Peyer's patch (tissue), 4 donors: ENCODE results near the gene NABP2. TPM values are rescaled to one million over a fixed set of nuclear protein-coding genes. Genes with fewer than 3 reads are reported as not detected.

Experiments used
- DNase-seq, 3 donors: peaks; one replicate each; pipeline ENCODE4 v3.0.0-alpha.2; 2017 to 2019
- H3K27ac ChIP-seq, 4 donors: fragments of 200-600 bp; sonication (generic); one replicate each; pipeline ENCODE4 v1.5.1; 2016 to 2019
- H3K27me3 ChIP-seq, 2 donors: fragments of 200-600 bp; sonication (generic); one replicate each; pipeline ENCODE4 v1.5.1; 2019
- H3K36me3 ChIP-seq, 3 donors: fragments of 200-600 bp; sonication (generic); one replicate each; pipeline ENCODE4 v1.5.1; 2016 to 2019
- H3K4me1 ChIP-seq, 4 donors: fragments of 200-600 bp; sonication (generic); one replicate each; pipeline ENCODE4 v1.5.1; 2016 to 2019
- H3K4me3 ChIP-seq, 4 donors: fragments of 200-600 bp; sonication (generic); 1 replicate in 3 of 4; 2 replicates in 1 of 4; pipeline ENCODE4 v1.5.1; 2016 to 2019; ENCODE audit warnings: mild to moderate bottlenecking in 1 of 4
- H3K9me3 ChIP-seq, 4 donors: fragments of 200-600 bp; sonication (generic); one replicate each; pipeline ENCODE4 v1.5.1; 2016 to 2019; ENCODE audit warnings: mild to moderate bottlenecking in 1 of 4
- CTCF ChIP-seq, 6 experiments: fragments of 450-650 bp in 4 of 6; fragments of 200-600 bp in 2 of 6; sonication (generic) in 1 of 6; IDR thresholded peaks; one replicate each; pipeline ENCODE4 v1.5.1; 2017 to 2019; ENCODE audit warnings: antibody characterized with exemption in 6 of 6, mild to moderate bottlenecking in 3 of 6, moderate library complexity in 1 of 6
- POLR2A ChIP-seq, 2 donors: fragments of 450-650 bp; IDR thresholded peaks; one replicate each; pipeline ENCODE4 v1.5.1; 2017; ENCODE audit warnings: antibody characterized with exemption in 2 of 2, mild to moderate bottlenecking in 2 of 2, moderate library complexity in 2 of 2
- total RNA-seq, 4 donors: library from RNA; depleted of rRNA; stranded (reverse); fragments of >200 nt; gene quantifications; one replicate each; pipeline ENCODE4 v1.1.0, GENCODE V29; 2016

NABP2 gene
- total RNA-seq, 4 donors from 2014 or later, result 15.3 to 25.3 (median 23.5) TPM

- Histone ChIP-seq H3K4me3 (no peak overlapping the region), H3K36me3 (peaks cover 0 to 44% (median 0%) of the 10 kb centered on the region in 3 donors), H3K27ac (no peak overlapping the region), H3K4me1 (peaks cover 0 to 22% (median 3%) of the 10 kb centered on the region in 4 donors), H3K27me3 (no peaks in the 10 kb centered on the region), H3K9me3 (no peaks in the 10 kb centered on the region)
- no peak for DNase-seq
- no peak for TF ChIP-seq POLR2A (IDR thresholded peaks at IDR 0.05)
- no peak for TF ChIP-seq CTCF (IDR thresholded peaks at IDR 0.05)
Measured at GRCh38 chr12:56256326-56256960, 32.3 kb downstream of the NABP2 start.

- H3K4me1 ChIP-seq, result peaks cover 0 to 22% (median 3%) of the 10 kb centered on the region in 4 donors
- H3K4me3 ChIP-seq, result peak overlapping the region; percentile 72 to 98 (median 86)
- no peaks in the 10 kb centered on the region for H3K27me3 ChIP-seq
- H3K36me3 ChIP-seq, result peaks cover 0 to 38% (median 0%) of the 10 kb centered on the region in 3 donors
- TF ChIP-seq CTCF (IDR thresholded peaks at IDR 0.05) (no peak), POLR2A (IDR thresholded peaks at IDR 0.05) (no peak)
- peak overlapping the region in 1 of 4 donors; percentile 92 for H3K27ac ChIP-seq
- no peaks in the 10 kb centered on the region for H3K9me3 ChIP-seq
- DNase-seq, result no peak
Measured at GRCh38 chr12:56257071-56257470, 32.9 kb downstream of the NABP2 start.

- TF ChIP-seq POLR2A (IDR thresholded peaks at IDR 0.05), result no peak
- TF ChIP-seq CTCF (IDR thresholded peaks at IDR 0.05), result no peak
- H3K36me3 ChIP-seq, result peaks cover 0 to 33% (median 0%) of the 10 kb centered on the region in 3 donors
- peak overlapping the region; percentile 79 to 92 (median 85) for H3K27ac ChIP-seq
- H3K4me3 ChIP-seq, result peak overlapping the region; percentile 72 to 98 (median 86)
- DNase-seq, result no peak
- no peaks in the 10 kb centered on the region for H3K9me3 ChIP-seq
- peaks cover 0 to 22% (median 3%) of the 10 kb centered on the region in 4 donors for H3K4me1 ChIP-seq
- no peaks in the 10 kb centered on the region for H3K27me3 ChIP-seq
Measured at GRCh38 chr12:56257491-56258067, 33.4 kb downstream of the NABP2 start.

- Histone ChIP-seq H3K36me3 (peaks cover 0 to 26% (median 0%) of the 10 kb centered on the region in 3 donors), H3K27ac (peak within 1 kb of the TSS; percentile 79 to 92 (median 85)), H3K4me1 (peaks cover 0 to 22% (median 3%) of the 10 kb centered on the region in 4 donors), H3K4me3 (peak within 1 kb of the TSS; percentile 72 to 98 (median 86)), H3K9me3 (no peaks in the 10 kb centered on the region), H3K27me3 (no peaks in the 10 kb centered on the region)
- peak; percentile 75 to 89 (median 87) for DNase-seq
- TF ChIP-seq CTCF (IDR thresholded peaks at IDR 0.05), result peak; percentile 66 to 93 (median 90)
- peak in 1 of 2 donors; percentile 6 for TF ChIP-seq POLR2A (IDR thresholded peaks at IDR 0.05)
Measured at GRCh38 chr12:56258068-56258819, 34.1 kb downstream of the NABP2 start, which contains the start of gene ANKRD52. Gene ANKRD52 (minus strand): TSS chr12:56258384. CDS start chr12:56258269, 115 bp downstream.

GRCh38 chr12:56258820-56259183 is 34.7 kb downstream of the NABP2 start:
- H3K27me3 ChIP-seq, result no peaks in the 10 kb centered on the region
- H3K9me3 ChIP-seq, result no peaks in the 10 kb centered on the region
- no peak for DNase-seq
- H3K27ac ChIP-seq, result peak overlapping the region; percentile 79 to 92 (median 85)
- H3K4me1 ChIP-seq, result peaks cover 0 to 22% (median 3%) of the 10 kb centered on the region in 4 donors
- H3K4me3 ChIP-seq, result peak overlapping the region; percentile 72 to 98 (median 86)
- H3K36me3 ChIP-seq, result peaks cover 0 to 20% (median 0%) of the 10 kb centered on the region in 3 donors
- no peak for TF ChIP-seq CTCF (IDR thresholded peaks at IDR 0.05)
- no peak for TF ChIP-seq POLR2A (IDR thresholded peaks at IDR 0.05)
